HG03575 (cell line): Measurements from ENCODE around the gene SEPTIN5.

Experiments used
- ATAC-seq: cut with Tn5 transposase; IDR thresholded peaks from one replicate; pipeline ENCODE4 v1.9.1; 2021; ENCODE audit not compliant: unreplicated experiment, insufficient number of reproducible peaks, low FRiP score; ENCODE audit errors: extremely low read depth

The SEPTIN5 gene

DNA sequence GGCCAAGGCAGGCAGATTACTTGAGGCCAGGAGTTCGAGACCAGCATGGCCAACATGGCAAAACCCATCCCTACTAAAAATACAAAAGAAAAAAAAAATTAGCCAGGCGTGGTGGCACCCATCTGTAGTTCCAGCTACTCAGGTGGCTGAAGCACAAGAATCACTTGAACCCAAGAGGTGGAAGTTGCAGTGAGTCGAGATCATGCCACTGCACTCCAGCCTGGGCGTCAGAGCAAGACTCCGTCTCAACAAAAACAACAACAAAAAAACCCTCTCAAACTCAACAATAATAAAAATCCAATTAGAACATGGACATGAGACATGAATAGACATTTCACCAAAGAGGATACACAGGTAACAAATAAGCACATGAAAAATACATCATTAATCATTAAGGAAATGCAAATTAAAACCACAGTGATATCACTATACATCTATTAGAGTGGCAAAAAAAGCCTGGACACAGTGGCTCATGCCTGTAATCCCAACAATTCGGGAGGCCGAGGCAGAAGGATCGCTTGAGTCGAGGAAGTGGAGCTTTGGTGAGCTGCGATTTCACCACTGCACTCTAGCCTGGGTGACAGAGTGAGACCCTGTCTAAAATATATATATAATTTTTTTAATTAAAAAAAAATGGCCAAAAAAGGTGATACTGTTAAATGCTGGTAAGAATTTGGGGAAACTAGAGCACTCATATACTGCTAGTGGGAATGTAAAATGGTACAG lies 12.7 kb upstream of the SEPTIN5 start:
- ATAC-seq: no peak

DNA sequence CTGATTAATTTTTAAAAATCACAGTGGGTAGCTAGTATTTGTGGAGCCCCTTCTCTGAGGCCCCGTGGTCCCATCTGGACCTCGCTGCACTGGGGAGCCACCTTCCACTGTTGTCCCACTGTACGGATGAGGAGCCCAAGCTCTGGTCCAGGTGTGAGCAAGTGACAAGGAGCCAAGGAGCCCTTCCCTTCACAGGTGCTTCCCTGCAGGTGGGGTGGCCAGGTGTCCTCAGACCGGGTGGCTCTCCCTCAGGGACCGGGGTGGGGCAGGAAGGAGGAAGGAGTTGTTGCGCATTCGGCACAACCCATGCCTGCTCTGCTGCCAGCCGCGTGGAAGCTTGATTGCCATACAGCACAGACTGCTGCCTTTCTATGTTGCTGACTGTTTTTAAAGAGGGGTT lies 10.4 kb upstream of the SEPTIN5 start:
- no peak for ATAC-seq

DNA sequence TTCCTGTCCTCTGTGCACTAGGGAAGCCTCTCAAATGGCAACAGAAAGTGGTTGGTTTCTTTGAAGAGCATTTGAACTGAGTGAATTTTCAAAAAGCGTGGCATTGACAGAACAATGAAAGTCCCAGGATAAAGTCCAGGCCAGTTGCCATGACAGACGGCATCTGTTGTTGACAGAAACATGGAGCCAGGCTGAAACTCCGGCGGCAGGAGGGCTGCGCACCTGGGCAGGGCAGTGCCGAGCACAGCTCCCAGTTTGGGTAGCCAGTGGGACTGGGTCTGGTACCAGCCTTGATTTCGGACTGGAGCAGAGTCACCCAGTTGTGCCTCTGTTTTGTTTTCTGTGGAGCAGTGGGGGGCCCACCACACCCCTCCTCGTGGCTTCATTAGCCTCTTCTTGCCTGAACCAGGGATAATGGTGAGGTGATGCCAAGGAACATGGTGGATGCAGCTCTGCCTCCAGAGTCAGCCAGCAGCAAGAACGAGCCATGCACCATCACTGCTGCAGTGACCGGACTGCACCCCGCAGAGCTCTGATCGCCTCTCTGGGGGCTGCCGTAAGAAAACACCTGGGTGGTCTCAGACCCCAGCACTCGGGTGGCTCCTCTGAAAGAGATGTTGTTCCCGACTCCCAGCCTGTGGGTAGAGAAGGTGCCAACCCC lies 9.8 kb upstream of the SEPTIN5 start:
- ATAC-seq: no peak

DNA sequence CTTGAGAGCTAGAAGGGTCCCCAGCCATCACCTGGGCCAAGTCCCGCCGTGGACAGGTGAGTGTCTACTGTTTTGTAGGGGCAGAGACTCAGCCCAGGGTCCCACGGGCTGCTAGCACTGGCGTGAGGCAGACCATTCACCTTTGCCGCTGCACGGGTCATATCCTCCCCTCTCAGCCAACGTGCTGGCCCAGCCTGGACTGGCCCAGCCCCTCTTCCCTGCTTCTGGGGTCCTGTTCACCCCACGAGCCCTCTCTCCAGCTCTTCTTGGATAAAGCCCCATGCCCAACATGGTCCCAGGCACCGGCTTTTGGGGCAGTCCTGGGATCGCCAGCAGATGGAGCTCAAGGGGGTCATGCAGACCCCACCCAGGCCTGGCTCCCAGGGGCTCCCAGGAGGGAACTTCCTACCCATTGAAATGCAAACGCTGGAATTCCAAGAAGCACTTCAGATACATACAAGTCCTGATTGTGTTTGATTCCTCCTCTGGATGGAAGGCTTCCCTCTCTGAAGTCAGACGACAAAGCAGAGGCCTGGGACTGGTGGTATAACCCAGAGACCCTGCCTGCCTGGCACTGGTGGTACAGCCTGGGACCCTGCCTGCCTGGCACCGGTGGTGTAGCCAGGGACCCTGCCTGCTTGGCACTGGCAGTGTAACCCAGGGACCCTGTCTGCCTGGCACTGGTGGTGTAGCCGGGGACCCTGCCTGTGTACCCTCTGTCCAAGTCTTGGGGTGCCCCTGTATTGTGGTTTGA lies 8.9 kb upstream of the SEPTIN5 start:
- ATAC-seq: no peak

DNA sequence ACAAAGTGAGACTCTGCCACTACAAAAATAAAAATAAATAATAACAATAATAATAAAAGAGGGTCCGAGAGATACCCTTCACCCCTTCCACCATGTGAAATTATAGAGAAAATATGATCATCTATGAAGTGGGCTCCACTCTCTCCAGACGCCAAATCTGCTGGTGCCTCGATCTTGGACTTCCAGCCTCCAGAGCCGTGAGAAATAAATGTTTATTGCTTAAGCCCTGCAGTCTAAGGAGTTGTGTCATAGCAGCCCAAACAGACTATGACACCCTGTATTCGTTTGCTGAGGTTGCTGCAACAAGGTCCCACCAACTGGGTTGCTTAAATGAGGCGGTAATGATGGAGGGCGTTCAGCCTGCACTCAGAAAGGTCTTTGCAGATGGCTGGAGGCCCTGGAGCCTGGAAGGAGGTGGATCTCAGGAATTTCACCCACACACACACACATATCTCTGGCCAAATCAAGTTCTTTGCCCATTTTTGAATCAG lies 7.6 kb upstream of the SEPTIN5 start:
- no peak for ATAC-seq

DNA sequence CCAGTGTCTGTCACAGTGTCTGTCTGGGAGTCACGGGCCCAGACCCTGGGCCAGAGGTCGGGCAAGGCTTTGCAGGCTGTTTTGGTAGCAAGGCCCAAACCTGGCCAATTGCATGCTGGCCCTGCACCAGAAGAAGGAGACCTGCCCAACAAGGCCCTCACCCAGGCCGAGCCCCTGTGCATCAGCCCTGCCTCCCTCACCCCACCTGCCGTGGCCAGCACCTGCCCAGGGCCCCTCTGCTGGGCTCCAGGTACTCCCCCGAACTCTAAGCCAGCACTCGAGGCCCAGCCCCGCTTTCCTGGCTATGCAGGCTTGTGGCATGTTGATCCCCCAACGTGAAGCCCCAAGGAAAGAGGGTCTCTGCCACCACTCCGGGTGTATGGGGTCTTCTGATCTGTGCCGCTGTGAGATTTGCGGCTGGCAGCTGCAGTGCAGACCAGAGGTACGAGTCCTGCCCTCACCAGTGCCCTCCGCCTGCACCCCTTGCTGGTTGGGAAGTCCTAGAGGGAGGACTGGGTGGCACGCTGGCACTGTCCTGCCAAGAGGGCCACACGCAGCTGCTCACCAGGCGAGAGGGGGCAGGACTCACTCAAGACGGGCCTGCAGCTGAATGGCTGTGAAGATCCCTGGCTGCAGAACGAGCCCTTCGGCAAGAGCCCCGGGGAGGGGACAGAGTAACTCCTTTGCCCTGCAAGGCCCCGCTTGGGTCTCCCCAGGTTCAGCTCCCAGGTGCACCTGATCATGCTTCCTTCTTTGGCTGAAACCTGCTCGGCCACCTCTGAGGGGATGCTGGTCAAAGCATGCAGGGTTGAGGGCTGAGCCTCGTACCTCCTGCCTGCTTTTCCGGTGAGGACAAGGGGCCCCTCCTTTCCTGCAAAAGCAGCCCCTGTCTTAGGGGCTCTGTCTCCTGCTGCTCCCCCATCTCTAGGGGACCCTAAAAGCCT lies 6.7 kb upstream of the SEPTIN5 start:
- ATAC-seq: no peak

DNA sequence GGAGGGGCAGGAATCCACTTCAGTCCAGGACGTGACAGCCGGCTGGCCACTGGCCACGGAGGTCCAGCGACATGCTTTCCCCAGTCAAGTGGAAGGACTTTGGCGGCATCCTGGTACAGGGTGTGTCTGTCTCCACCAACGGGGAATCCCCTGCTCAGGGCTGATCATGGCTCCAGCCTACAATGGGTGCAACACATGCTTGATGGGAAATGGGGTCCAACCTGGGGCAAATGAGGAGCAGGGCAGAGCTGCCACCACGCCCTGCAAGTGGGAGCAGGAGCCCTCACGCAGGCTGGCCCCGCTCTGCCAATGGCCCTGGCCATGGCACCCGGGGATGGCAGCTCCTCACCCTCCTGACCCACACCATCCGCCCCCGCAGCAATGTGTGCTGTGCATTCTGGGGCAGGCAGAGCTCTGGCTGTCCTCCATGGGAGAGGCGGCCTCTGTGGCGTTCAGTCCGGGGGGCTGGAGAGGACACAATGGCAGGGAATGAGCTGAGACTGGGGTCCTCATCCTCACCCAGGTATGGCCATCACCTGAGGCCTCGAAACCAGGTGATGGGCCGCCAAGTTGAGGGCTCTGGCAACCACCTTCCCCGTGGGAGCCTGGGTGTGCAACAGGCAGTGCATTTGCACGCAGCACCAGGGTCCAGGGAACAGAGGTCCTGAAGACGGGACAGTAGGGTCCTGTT lies 5.8 kb upstream of the SEPTIN5 start:
- ATAC-seq: no peak

DNA sequence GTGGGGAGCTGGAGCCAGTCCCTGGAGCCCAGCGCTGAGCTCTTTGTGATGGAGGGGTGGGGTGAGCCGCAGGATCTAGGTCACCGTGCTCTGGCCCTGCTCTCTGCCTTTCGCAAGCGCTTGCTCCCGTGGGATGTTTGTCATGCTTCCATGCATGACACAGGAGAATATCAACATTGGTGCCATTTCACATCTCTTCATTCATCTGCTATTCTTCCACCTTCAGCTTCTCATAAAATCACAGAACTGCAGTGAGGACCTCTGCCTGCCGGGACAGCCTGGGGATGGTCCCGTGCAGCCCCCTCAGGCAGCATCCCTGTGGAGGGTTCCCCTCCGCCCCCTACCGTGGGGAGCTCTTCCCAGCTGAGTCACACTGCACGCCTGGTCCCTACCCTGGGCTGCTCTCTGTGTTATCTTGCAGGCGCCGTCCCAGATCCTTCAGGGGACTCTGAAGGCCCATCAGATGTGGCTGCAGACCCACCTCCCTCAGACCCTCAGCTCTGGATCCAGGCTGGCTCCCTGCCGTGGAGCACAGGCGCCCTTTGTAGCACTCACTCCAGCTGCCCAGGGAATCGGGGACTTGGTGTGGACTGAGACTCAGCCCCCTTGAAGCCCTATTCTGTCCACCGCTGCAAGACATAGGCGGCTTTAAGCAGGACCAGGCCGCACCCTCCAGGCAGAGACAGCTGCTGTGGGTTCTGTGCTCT lies 5.1 kb upstream of the SEPTIN5 start:
- no peak for ATAC-seq

DNA sequence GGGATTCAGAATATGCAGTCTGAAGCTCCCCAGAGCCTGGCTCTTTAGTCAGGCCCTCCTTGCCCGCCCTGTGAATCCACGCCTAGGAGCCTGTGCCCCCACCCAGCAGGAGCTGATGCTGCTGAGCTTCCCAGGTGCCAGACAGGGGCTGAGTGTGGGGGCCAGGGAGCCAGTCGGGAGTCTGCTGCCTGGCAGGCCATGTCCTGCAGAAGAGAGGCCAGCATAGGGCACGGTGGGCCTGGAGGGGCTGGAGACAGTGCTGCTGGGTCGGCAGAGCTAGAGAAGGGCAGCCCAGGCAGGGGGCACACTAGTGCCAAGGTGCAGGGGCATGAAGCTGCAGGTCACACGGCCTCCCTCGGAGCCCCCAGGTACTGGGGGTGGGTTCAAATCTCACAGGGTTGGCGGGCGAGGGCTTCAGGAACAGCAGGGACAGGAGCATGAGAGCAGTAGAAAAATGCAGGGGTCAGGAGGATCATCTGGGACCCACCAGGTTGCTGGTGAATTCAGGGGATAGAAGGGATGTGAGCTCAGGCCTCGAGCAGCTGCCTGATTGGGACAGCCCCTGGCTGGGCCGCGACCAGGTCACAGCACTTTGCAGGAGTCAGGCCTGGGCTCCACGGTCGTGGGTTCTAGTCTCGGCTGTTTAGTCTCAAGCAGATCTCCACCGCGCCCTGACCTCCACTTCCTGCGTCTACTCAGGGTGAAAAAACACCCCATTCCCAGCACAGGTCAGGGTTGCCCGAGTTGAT lies 4.1 kb upstream of the SEPTIN5 start:
- ATAC-seq: no peak

DNA sequence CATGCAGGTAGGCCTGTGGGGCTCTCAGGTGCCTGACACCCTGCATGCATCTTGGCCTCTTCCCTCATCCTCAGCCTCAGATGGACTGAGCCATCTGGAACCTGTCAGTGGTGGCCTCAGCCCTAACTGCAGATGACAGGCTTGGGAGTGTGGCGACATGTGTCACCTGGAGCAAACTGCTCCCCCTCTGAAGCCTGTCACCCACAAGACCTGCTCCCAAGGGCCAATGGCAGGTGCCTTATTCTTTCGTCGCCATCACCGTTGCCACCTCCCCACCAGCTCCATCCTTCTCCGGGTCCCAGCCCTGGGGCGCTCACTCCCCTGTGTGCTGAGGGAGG lies 3.6 kb upstream of the SEPTIN5 start:
- no peak for ATAC-seq

DNA sequence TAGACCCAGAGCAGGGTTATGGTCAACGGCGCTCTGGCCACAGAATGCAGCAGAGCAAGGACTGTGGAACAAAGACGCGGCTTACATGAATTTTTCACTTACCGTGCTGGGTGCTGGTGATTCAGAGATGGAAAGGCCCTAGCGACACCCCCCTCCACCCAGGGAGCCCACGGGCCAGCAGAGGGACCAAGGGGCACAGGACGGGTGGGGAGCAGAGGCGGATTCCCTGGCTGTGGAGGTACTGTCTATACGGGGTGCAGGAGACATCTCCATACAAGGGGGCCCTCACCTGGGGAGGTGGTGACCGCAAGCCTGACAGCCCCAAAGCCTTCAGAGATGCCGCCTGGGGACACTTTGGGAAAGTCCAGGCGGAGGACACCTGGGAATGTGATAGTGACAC lies 1.1 kb upstream of the SEPTIN5 start:
- no peak for ATAC-seq

DNA sequence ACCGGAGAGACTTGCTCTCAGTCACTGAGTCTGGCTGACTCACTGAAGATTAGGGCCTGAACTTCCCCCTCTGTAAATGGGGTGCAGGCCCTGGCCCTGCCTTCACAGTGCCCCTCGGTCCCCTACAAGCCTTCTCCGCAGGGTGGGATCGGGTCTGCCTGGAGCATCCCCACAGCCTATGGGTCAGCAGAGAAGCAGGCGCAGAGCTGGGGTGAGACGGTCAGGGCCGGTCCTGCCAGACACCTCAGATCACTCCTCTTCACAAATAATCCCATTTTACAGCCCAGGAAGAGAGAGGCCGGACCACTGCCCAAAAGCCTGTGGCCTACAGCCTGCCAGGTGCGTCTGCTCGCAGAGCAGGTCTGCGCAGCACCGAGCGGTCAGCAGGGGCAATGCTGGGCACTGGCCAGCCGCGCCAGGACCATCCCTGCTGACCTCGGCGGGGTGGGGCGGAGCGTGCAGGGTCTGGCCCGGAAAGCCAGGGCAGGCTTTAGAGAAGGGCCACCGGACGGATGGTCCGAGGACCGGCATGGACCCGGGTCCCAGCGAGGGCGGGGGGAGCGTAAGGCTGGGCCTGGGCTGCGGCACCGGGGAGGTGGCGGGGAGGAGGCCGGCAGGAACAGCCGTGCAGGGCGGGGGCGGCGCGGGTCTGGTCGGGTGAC lies 522 bp upstream of the SEPTIN5 start:
- ATAC-seq: no peak

DNA sequence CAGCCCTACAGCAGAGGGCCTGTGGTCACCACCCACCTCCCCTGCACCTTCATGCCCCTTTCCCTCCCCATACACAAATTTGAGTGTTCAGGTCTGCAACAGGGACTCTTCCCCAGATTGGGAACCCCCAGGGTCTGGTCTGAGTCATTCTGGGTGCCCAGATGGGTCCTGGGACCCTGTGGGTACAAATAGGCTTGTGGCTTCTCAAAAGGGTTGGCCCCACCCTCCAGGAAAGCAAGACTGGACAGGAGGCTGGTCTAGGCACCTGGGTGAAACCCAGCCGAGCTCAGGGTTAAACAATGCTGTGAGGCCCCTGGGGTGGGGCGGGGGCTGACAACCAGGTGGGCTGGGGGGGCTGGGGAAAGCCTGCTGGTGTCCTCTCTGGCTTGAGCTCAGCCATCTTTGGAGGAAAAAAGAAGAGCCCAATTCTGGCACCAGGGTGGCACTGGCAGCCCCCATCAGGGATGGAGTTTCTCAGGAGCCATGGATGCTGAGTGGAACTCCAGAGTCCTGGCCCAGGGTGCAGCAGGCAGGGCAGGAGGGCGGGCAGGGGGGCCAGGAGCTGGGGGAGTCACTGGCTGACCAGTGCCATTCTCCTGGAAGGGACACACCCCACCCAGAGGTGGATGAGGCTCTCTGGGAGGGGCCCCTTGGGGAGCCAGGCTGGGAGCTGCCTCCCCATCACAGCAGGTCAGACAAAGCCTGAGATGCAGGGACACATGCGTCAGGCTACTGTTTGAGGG lies 1.1 kb downstream of the SEPTIN5 start:
- ATAC-seq: no peak

DNA sequence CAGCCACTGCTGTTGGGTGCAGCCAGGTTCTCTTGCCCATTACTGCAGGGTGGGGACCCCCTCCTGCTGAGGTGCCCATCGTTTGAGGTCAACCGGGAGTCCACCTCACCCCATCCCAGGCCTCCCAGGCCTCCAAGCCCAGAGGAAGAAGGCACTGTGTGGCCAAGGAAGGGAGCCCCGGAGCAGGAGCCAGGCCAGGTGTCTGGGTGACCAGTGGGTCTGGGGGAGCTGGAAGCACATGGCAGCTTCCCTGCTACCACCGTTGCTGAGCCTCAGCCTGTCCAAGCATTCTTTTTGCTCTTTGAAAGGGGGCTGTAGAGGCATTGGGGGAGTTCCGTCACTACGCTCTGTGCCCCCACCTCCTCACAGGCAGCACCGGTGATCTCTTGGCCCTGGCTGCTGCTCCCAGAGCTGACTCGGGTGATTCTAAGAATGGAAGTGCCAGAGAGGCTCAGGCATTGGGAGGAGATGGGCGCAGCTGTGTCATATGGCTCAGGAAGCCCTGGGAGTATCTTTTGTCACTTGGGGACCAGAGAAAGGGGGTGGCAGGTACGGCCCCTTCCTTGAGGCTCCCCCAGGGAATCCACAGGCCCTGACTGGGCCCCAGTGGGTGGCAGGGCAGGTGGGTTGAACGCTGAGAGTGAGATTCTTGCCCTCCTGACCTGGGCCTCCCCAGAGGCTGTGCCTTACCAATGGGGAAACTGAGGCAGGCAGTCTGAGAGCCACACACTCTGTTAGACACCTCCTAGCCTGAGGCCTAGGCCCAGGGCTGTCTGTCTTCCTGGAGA lies 1.9 kb downstream of the SEPTIN5 start:
- no peak for ATAC-seq

DNA sequence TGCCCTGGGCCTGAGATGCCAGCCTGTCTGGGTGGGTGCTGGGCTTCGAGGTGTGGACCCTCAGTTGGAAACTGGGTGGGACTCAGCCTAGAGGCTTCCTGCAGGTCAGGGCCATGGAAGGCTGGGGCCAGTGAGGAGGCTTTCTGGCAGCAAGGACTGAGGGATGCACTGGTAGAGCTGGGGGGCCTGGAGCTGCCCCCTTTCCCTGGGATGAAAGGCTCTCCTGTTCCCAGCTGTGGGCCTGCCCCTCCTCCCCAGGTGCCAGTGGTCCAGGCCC lies 2.5 kb downstream of the SEPTIN5 start:
- no peak for ATAC-seq

DNA sequence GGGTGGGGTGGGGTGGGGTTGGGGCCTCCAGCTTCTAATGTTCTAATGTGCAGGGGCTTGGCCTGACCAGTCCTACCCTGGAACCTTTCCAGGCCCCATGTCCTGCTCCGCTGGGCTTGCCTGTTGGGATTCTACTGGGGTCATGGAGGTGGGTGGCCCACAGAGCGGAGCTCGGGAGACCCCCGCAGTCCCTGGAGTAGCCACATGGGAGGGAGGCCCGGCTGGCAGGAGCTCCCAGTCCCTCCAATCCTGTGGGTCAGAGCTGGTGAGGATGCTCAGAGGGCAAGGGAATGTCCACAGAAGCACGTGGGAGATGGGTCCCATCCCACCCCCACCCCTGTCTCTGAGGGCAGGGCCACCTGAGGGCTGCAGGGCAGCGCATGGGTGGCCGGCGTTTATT lies 2.9 kb downstream of the SEPTIN5 start:
- no peak for ATAC-seq
